PC-3 (cell line): ENCODE measurements around the gene VWA8.

Experiments used
- EZH2 ChIP-seq: fragments of 300-600 bp; sonication (generic); IDR thresholded peaks from one replicate; pipeline ENCODE4 v1.6.1; 2017; ENCODE audit warnings: antibody characterized with exemption, mild to moderate bottlenecking, low read length; ENCODE audit not compliant: unreplicated experiment
- EZH2phosphoT487 ChIP-seq: fragments of 300-600 bp; sonication (generic); IDR thresholded peaks from 2 replicates; pipeline ENCODE4 v1.6.1; 2018; ENCODE audit warnings: mild to moderate bottlenecking, antibody characterized with exemption, low read length, borderline replicate concordance
- TF ChIP-seq, protein P1 (sequence below): fragments of 300-600 bp; sonication (generic); conservative IDR thresholded peaks from 2 replicates; pipeline ENCODE4 v1.5.1; 2017; ENCODE audit warnings: antibody characterized with exemption, low read depth, mild to moderate bottlenecking, low read length

DNA sequence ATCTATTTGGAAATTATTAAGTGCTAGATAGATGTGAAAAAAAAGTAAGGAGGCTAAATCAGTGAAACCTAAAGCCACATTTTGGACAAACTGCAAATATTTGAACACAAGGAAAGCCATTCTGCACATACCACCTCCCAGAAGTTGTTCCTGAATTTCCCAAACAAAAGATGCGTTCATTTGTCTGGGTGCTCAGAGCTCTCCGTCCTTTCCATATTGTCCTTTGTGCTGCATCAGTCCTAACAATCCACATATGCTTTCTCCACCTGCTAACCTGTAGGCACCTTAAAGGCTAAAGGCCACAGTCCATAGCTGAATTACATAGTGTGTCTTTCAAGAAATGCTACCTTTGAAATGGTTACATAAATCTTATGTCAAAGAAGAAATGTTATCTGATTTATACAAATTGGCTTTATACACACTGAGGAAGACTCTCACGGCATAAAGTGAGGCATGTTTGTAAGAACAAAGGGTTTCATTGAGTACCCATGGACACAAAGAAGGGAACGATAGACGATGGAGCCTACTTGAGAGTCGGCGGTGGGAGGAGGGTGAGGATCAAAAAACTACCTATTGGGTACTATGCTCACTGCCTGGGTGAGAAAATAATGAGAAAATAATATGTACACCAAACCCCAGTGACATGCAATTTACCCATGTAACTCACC, 321.5 kb downstream of the VWA8 start:
- TF ChIP-seq, protein P1, sequence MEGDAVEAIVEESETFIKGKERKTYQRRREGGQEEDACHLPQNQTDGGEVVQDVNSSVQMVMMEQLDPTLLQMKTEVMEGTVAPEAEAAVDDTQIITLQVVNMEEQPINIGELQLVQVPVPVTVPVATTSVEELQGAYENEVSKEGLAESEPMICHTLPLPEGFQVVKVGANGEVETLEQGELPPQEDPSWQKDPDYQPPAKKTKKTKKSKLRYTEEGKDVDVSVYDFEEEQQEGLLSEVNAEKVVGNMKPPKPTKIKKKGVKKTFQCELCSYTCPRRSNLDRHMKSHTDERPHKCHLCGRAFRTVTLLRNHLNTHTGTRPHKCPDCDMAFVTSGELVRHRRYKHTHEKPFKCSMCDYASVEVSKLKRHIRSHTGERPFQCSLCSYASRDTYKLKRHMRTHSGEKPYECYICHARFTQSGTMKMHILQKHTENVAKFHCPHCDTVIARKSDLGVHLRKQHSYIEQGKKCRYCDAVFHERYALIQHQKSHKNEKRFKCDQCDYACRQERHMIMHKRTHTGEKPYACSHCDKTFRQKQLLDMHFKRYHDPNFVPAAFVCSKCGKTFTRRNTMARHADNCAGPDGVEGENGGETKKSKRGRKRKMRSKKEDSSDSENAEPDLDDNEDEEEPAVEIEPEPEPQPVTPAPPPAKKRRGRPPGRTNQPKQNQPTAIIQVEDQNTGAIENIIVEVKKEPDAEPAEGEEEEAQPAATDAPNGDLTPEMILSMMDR: no peak
- no peak for TF ChIP-seq EZH2
- TF ChIP-seq EZH2phosphoT487: no peak
